Keratinocyte (primary cell): ENCODE data around the gene CRYBA2.

ENCODE experiments used
- CTCF ChIP-seq, 3 experiments: IDR thresholded peaks in 1 of 3; conservative IDR thresholded peaks in 1 of 3; optimal IDR thresholded peaks in 1 of 3; 2 replicates in 2 of 3; 3 replicates in 1 of 3; pipeline versions ENCODE3 to v1.5.1; 2011; ENCODE audit warnings: low read length in 3 of 3, mild to moderate bottlenecking in 3 of 3, moderate library complexity in 2 of 3, control low read depth in 1 of 3, inconsistent platforms in 1 of 3; ENCODE audit not compliant: insufficient read depth in 2 of 3; ENCODE audit errors: extremely low read depth in 1 of 3
- EZH2 ChIP-seq: IDR thresholded peaks from one replicate; pipeline ENCODE4 v1.6.1; 2012; ENCODE audit warnings: inconsistent platforms, mild to moderate bottlenecking, low read length, moderate library complexity

GRCh38 chr2:219042750-219043149 lies 49.5 kb upstream of the CRYBA2 start:
- TF ChIP-seq CTCF (optimal IDR thresholded peaks at IDR 0.05 in 1 of 3, IDR thresholded peaks at IDR 0.05 in 1 of 3, conservative IDR thresholded peaks at IDR 0.05 in 1 of 3; ENCODE audit: extremely low read depth in 1 of 3, insufficient read depth in 2 of 3, low read length in 3 of 3) = no peak
- no peak for TF ChIP-seq EZH2
